ES-I3 (cell line): ENCODE results near the gene SI.

Experiments used
- H3K36me3 ChIP-seq: 2 replicates; pipeline ENCODE4 v1.6.1; 2013; ENCODE audit warnings: mild to moderate bottlenecking, low read length, control low read depth, moderate library complexity; ENCODE audit not compliant: insufficient read depth
- H3K4me1 ChIP-seq: 2 replicates; pipeline ENCODE4 v1.6.1; 2013; ENCODE audit warnings: mild to moderate bottlenecking, control low read depth, low read length; ENCODE audit not compliant: insufficient read depth
- H3K9ac ChIP-seq: 2 replicates; pipeline ENCODE4 v1.6.1; 2013; ENCODE audit warnings: low read depth, mild to moderate bottlenecking, low read length, moderate library complexity
- H3K9me3 ChIP-seq: 2 replicates; pipeline ENCODE4 v1.6.1; 2013; ENCODE audit warnings: mild to moderate bottlenecking, low read length, moderate library complexity; ENCODE audit not compliant: control insufficient read depth, insufficient read depth

Gene SI

DNA sequence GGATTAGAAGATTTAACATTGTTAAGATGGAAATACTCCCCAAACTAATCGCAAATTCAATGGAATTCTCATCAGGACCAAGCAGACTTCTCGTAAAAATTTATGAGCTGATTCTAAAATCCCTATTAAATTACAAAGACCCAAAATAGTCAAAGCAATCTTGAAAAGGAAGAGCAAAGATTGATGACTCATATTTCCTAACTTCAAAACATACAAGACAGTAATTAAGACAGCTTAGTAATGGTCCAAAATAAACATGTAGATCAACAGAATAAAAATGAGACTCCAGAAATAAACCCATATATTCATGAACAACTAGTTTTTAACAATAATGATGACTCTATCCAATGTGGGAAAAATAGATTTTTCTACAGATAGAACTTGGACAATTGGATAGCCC lies 148.7 kb downstream of the SI start:
- Histone ChIP-seq H3K9me3 (no peaks in the 10 kb centered on the region), H3K9ac (no peak overlapping the region), H3K36me3 (no peaks in the 10 kb centered on the region), H3K4me1 (no peaks in the 10 kb centered on the region)
